HepG2 (cell line): ENCODE results near the gene ZDHHC9. TPM values are rescaled to one million over a fixed set of nuclear protein-coding genes. Genes with fewer than 3 reads are reported as not detected.

Source experiments
- CHD2 ChIP-seq: IDR thresholded peaks from 2 replicates; pipeline ENCODE4 v1.6.1; 2011; ENCODE audit warnings: low read depth, low read length, improper control_type of control experiment
- ELK4 ChIP-seq: sonication (generic); formaldehyde crosslinking; IDR thresholded peaks from 2 replicates; pipeline ENCODE4 v1.9.0; 2021; ENCODE audit warnings: missing genetic modification reagents, borderline replicate concordance
- FOXP4 ChIP-seq: sonication (generic); formaldehyde crosslinking; IDR thresholded peaks from 2 replicates; pipeline ENCODE4 v1.4.0; 2020; ENCODE audit warnings: missing genetic modification reagents
- HHEX ChIP-seq: IDR thresholded peaks from 2 replicates; pipeline ENCODE4 v1.6.1; 2016; ENCODE audit warnings: control low read depth
- HIC2 ChIP-seq: sonication (generic); formaldehyde crosslinking; IDR thresholded peaks from 2 replicates; pipeline ENCODE4 v1.9.0; 2022; ENCODE audit warnings: low read depth, missing genetic modification reagents
- KDM5A ChIP-seq: fragments of 200-600 bp; sonication (generic); IDR thresholded peaks from 2 replicates; pipeline ENCODE4 v1.7.0; 2018; ENCODE audit warnings: antibody characterized with exemption, mild to moderate bottlenecking, low read length, borderline replicate concordance
- MAX ChIP-seq: IDR thresholded peaks from 2 replicates; pipeline ENCODE4 v1.6.1; 2012; ENCODE audit warnings: inconsistent platforms
- MEF2D ChIP-seq: sonication (generic); formaldehyde crosslinking; IDR thresholded peaks from 2 replicates; pipeline ENCODE4 v1.5.1; 2020; ENCODE audit warnings: mild to moderate bottlenecking, missing genetic modification reagents
- MXI1 ChIP-seq: IDR thresholded peaks from 3 replicates; pipeline ENCODE4 v1.6.1; 2012; ENCODE audit warnings: low read depth, low read length, inconsistent platforms, borderline replicate concordance
- MYC ChIP-seq: sonication (generic); formaldehyde crosslinking; IDR thresholded peaks from 2 replicates; pipeline ENCODE4 v1.9.0; 2021; ENCODE audit warnings: missing genetic modification reagents, borderline replicate concordance
- NCOA2 ChIP-seq: sonication (generic); formaldehyde crosslinking; IDR thresholded peaks from 2 replicates; pipeline ENCODE4 v1.8.0; 2022; ENCODE audit warnings: inconsistent platforms
- PAXIP1 ChIP-seq: sonication (generic); formaldehyde crosslinking; conservative IDR thresholded peaks from 2 replicates; pipeline ENCODE4 v1.4.0; 2020; ENCODE audit warnings: mild to moderate bottlenecking, missing genetic modification reagents, moderate library complexity
- RARA ChIP-seq: IDR thresholded peaks from 2 replicates; pipeline ENCODE4 v1.6.1; 2016; ENCODE audit warnings: missing genetic modification reagents, missing compliant biosample characterization
- SMAD3 ChIP-seq: sonication (generic); formaldehyde crosslinking; IDR thresholded peaks from 2 replicates; pipeline ENCODE4 v1.4.0; 2020; ENCODE audit warnings: missing genetic modification reagents
- THAP11 ChIP-seq: IDR thresholded peaks from 2 replicates; pipeline ENCODE4 v1.6.1; 2016; ENCODE audit warnings: missing biosample characterization, missing genetic modification reagents
- USF2 ChIP-seq, 2 experiments: sonication (generic) in 1 of 2; formaldehyde crosslinking in 1 of 2; IDR thresholded peaks; 2 replicates each; pipeline versions ENCODE4 v1.5.1 to v1.6.1; 2011 to 2020; ENCODE audit warnings: borderline replicate concordance in 1 of 2, low read depth in 1 of 2, low read length in 1 of 2, mild to moderate bottlenecking in 1 of 2, missing genetic modification reagents in 1 of 2, moderate library complexity in 1 of 2
- ZNF605 ChIP-seq: sonication (generic); formaldehyde crosslinking; IDR thresholded peaks from 2 replicates; pipeline ENCODE4 v1.8.0; 2022; ENCODE audit warnings: mild to moderate bottlenecking, missing genetic modification reagents
- polyA plus RNA-seq, 8 experiments: library from polyadenylated mRNA; depleted of rRNA in 3 of 8; stranded (reverse) in 7 of 8; unstranded in 1 of 8; fragments of >200 nt; fragmentation: Illumina TruSeq in 4 of 8; extraction: Trizol in 4 of 8; gene quantifications; 2 replicates each; pipeline versions ENCODE4 v1.2.1 to v1.2.3, GENCODE V29; 2011 to 2016; ENCODE audit warnings: low read depth in 4 of 8, missing spikeins in 1 of 8, mixed read lengths in 1 of 8; ENCODE audit not compliant: insufficient read depth in 1 of 8
- total RNA-seq, 5 experiments: library from RNA; depleted of rRNA; stranded (reverse); fragments of >200 nt; fragmentation: Illumina TruSeq; extraction: Trizol; gene quantifications; 2 replicates each; pipeline ENCODE4 v1.2.3, GENCODE V29; 2016; ENCODE audit warnings: low read depth in 1 of 5

The ZDHHC9 gene
- total and polyA plus RNA-seq, 2 of the 13 experiments (the other 11 are each of a cell fraction or from before 2014, with no cell fraction given): 28.3 to 53.1 TPM

GRCh38 chrX:129825746-129826505 is 17.8 kb downstream of the ZDHHC9 start (continued):
- TF ChIP-seq MYC (CRISPR knock-in tag) (peak; percentile 40; the same call in 1 of the 2 replicates), FOXP4 (no peak), HHEX (CRISPR knock-in tag) (no peak), NCOA2 (CRISPR knock-in tag) (0 out of 2 replicates have a peak, but pooled peaks have one; percentile 17), PAXIP1 (CRISPR knock-in tag) (peak; percentile 79), THAP11 (0 out of 2 replicates have a peak, but pooled peaks have one; percentile 20), MEF2D (CRISPR knock-in tag) (0 out of 2 replicates have a peak, but pooled peaks have one; percentile 28), ZNF605 (CRISPR knock-in tag) (no peak), HIC2 (CRISPR knock-in tag) (0 out of 2 replicates have a peak, but pooled peaks have one; percentile 32), SMAD3 (CRISPR knock-in tag) (no peak), KDM5A (no peak), MXI1 (no peak), MAX (peak; percentile 82), ELK4 (CRISPR knock-in tag) (no peak), USF2 (IDR thresholded peaks at IDR 0.05; ENCODE audit: low read depth, low read length) (peak; percentile 16; the same call in 1 of the 2 replicates), USF2 (CRISPR knock-in tag; IDR thresholded peaks at IDR 0.05; ENCODE audit: borderline replicate concordance) (peak; percentile 79; the same call in 1 of the 2 replicates), CHD2 (no peak), RARA (peak; percentile 36; the same call in 1 of the 2 replicates)
